ENCODE measurements around the gene PLET1.

- TF ChIP-seq CTCF (IDR thresholded peaks at IDR 0.05) (no peak), EP300 (IDR thresholded peaks at IDR 0.05) (no peak), POLR2A (IDR thresholded peaks at IDR 0.05) (no peak), POLR2AphosphoS5 (IDR thresholded peaks at IDR 0.05) (no peak)
Measured at GRCh38 chr11:112267188-112267591, 6.5 kb upstream of the PLET1 start.
